Body of pancreas (tissue), 4 donors: ENCODE results near the gene EML6.

Experiments used
- POLR2A ChIP-seq, 3 donors: fragments of 450-650 bp; IDR thresholded peaks; one replicate each; pipeline ENCODE4 v1.6.1; 2016; ENCODE audit warnings: antibody characterized with exemption in 3 of 3, mild to moderate bottlenecking in 2 of 3
- TF ChIP-seq, protein P1 (sequence below), 7 experiments: fragments of 450-650 bp in 4 of 7; fragments of 200-600 bp in 3 of 7; sonication (generic) in 3 of 7; IDR thresholded peaks; one replicate each; pipeline ENCODE4 v1.5.1; 2016 to 2019; ENCODE audit warnings: antibody characterized with exemption in 7 of 7

DNA sequence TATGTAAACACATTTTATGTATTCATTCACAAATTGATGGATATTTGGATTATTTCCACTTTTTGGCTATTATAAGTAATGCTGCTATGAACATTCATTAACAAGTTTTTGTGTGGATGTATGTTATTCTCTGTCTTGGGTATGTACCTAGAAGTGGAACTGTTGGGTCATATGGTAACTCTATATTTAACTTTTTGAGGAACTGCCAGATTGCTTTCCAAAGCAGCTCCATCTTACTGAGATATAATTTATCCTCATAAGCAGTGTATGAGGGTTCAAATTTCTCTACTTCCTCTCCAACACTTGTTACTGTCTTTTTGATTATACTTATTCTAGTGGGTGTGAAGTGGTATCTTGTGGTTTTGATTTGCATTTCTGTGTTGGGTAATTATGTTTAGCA, 7.1 kb upstream of the EML6 start:
- TF ChIP-seq, protein P1, sequence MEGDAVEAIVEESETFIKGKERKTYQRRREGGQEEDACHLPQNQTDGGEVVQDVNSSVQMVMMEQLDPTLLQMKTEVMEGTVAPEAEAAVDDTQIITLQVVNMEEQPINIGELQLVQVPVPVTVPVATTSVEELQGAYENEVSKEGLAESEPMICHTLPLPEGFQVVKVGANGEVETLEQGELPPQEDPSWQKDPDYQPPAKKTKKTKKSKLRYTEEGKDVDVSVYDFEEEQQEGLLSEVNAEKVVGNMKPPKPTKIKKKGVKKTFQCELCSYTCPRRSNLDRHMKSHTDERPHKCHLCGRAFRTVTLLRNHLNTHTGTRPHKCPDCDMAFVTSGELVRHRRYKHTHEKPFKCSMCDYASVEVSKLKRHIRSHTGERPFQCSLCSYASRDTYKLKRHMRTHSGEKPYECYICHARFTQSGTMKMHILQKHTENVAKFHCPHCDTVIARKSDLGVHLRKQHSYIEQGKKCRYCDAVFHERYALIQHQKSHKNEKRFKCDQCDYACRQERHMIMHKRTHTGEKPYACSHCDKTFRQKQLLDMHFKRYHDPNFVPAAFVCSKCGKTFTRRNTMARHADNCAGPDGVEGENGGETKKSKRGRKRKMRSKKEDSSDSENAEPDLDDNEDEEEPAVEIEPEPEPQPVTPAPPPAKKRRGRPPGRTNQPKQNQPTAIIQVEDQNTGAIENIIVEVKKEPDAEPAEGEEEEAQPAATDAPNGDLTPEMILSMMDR (IDR thresholded peaks at IDR 0.05), result no peak
- no peak for TF ChIP-seq POLR2A (IDR thresholded peaks at IDR 0.05)
